Measurements from ENCODE around the gene MAPK13. TPM values are rescaled to one million over a fixed set of nuclear protein-coding genes. Genes with fewer than 3 reads are reported as not detected.
A peak's percentile ranks its signal among the peaks of the same experiment; 100 is the strongest.

Gene MAPK13
- total RNA-seq, 1 donor from 2014 or later = 71.7 TPM

DNA sequence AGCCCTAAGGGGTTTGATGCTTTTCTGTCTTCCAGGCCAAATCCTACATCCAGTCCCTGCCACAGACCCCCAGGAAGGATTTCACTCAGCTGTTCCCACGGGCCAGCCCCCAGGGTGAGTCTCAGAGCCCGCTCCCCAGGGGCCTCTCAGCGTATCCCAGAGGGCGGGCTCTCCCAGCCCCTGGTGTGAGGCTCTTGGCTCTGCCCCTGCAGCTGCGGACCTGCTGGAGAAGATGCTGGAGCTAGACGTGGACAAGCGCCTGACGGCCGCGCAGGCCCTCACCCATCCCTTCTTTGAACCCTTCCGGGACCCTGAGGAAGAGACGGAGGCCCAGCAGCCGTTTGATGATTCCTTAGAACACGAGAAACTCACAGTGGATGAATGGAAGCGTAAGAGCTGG, 8.4 kb downstream of the MAPK13 start:
- no peak for TF ChIP-seq CTCF (IDR thresholded peaks at IDR 0.05)
- H3K36me3 ChIP-seq = peaks cover 39% of the 10 kb centered on the region
- intact Hi-C loops (cut with DNase I) = no loop called here
- no peak overlapping the region for H3K4me3 ChIP-seq
- H3K27me3 ChIP-seq (ENCODE audit: low read depth) = no peaks in the 10 kb centered on the region
- H3K27ac ChIP-seq = no peak overlapping the region
- no peaks in the 10 kb centered on the region for H3K4me1 ChIP-seq
- ATAC-seq (no peak), DNase-seq (no peak)
- H3K9me3 ChIP-seq = no peaks in the 10 kb centered on the region

GRCh38 chr6:36139431-36139830, 9.1 kb downstream of the MAPK13 start:
- H3K27ac ChIP-seq = no peak overlapping the region
- no peaks in the 10 kb centered on the region for H3K27me3 ChIP-seq (ENCODE audit: low read depth)
- TF ChIP-seq CTCF (IDR thresholded peaks at IDR 0.05) = peak; percentile 10
- no peaks in the 10 kb centered on the region for H3K4me1 ChIP-seq
- H3K9me3 ChIP-seq = no peaks in the 10 kb centered on the region
- intact Hi-C loops (cut with DNase I) = no loop called here
- peaks cover 39% of the 10 kb centered on the region for H3K36me3 ChIP-seq
- ATAC-seq (no peak), DNase-seq (no peak)
- no peak overlapping the region for H3K4me3 ChIP-seq

GRCh38 chr6:36139991-36140710, 9.8 kb downstream of the MAPK13 start:
- H3K27me3 ChIP-seq (ENCODE audit: low read depth) = no peaks in the 10 kb centered on the region
- H3K27ac ChIP-seq = no peak overlapping the region
- H3K9me3 ChIP-seq = no peaks in the 10 kb centered on the region
- DNase-seq = no peak
- intact Hi-C loops (cut with DNase I) = no loop called here
- no peak for TF ChIP-seq CTCF (IDR thresholded peaks at IDR 0.05)
- peaks cover 38% of the 10 kb centered on the region for H3K36me3 ChIP-seq
- no peak overlapping the region for H3K4me3 ChIP-seq
- ATAC-seq = no peak
- no peaks in the 10 kb centered on the region for H3K4me1 ChIP-seq

GRCh38 chr6:36141091-36141490, 10.8 kb downstream of the MAPK13 start:
- DNase-seq = no peak
- Histone ChIP-seq H3K27me3 (ENCODE audit: low read depth) (no peaks in the 10 kb centered on the region), H3K27ac (no peak overlapping the region), H3K36me3 (peaks cover 29% of the 10 kb centered on the region), H3K4me3 (no peak overlapping the region), H3K4me1 (no peaks in the 10 kb centered on the region), H3K9me3 (no peaks in the 10 kb centered on the region)
- TF ChIP-seq CTCF (IDR thresholded peaks at IDR 0.05) = no peak
- intact Hi-C loops (cut with DNase I) = no loop called here
- no peak for ATAC-seq

- H3K27ac ChIP-seq = no peak overlapping the region
- peaks cover 20% of the 10 kb centered on the region for H3K36me3 ChIP-seq
- H3K4me3 ChIP-seq = no peak overlapping the region
- no peaks in the 10 kb centered on the region for H3K27me3 ChIP-seq (ENCODE audit: low read depth)
- DNase-seq (no peak), ATAC-seq (no peak)
- no peak for TF ChIP-seq CTCF (IDR thresholded peaks at IDR 0.05)
- intact Hi-C loops (cut with DNase I) = no loop called here
- no peaks in the 10 kb centered on the region for H3K4me1 ChIP-seq
- no peaks in the 10 kb centered on the region for H3K9me3 ChIP-seq
These were observed 11.6 kb downstream of the MAPK13 start for GRCh38 chr6:36141961-36142360.

All from lower lobe of right lung (tissue), 2 donors.